Dermis blood vessel endothelial cell (primary cell): ENCODE data around the gene HORMAD2. TPM values are rescaled to one million over a fixed set of nuclear protein-coding genes. Genes with fewer than 3 reads are reported as not detected.
A peak's percentile ranks its signal among the peaks of the same experiment; 100 is the strongest.
"Not testable (repeated sequence)": the region's sequence is repeated elsewhere in the genome, so short reads cannot be mapped to it uniquely, and the experiment has no call there.

ENCODE experiments used
- DNase-seq: peaks from one replicate; pipeline ENCODE4 v3.0.0; 2010
- total RNA-seq: library from RNA; depleted of rRNA; stranded (reverse); fragments of >200 nt; gene quantifications from 2 replicates; pipeline ENCODE4 v1.2.3, GENCODE V29; 2014

The HORMAD2 gene
- total RNA-seq, 1 donor from 2014 or later: not detected

GRCh38 chr22:30195245-30196140 lies 115.2 kb downstream of the HORMAD2 start:
- peak; percentile 33 for DNase-seq

- DNase-seq: peak; percentile 92
These were observed 116.0 kb downstream of the HORMAD2 start for GRCh38 chr22:30196141-30196879.

- DNase-seq: no peak
These were observed 116.6 kb downstream of the HORMAD2 start for GRCh38 chr22:30196880-30197336.

- DNase-seq: no peak
These were observed 117.1 kb downstream of the HORMAD2 start for GRCh38 chr22:30197389-30197788.

GRCh38 chr22:30198152-30198825 lies 118.0 kb downstream of the HORMAD2 start:
- DNase-seq: no peak

- DNase-seq: no peak
These were observed 118.7 kb downstream of the HORMAD2 start for GRCh38 chr22:30198921-30199320.

DNA sequence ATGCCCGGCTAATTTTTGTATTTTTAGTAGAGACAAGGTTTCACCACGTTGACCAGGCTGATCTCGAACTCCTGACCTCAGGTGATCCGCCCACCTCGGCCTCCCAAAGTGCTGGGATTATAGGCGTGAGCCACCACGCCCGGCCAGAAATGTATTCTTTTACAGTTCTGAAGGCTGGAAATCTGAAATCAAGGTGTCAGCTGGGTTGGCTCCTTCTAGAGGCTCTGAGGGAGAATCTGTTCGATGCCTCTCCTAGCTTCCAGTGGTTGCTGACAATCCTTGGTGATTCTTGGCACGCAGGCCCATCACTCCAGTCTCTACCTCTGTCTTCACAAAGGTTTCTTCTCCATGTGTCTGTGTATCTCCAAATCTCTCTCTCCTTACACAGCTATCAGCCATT lies 120.6 kb downstream of the HORMAD2 start:
- not testable (repeated sequence) for DNase-seq

DNA sequence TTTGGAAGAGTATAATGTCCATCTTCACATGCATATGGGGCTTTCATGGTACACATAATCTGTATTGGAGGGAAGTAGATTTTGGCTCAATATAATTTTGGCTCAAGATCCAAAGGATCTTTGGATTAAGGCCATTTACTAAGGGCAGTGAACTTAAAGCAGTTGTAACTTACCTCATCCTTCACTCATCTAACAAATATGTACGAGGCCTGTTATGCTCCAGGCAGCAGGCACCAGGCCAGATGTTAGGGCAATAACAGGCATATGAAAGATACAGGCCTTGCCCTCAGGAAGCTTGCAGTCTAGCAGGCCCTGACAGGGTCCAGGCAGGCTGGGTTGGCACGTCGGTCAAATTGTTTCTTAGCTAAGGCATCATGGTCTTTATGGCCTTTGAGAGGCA lies 121.7 kb downstream of the HORMAD2 start:
- DNase-seq: no peak

GRCh38 chr22:30202531-30203006 lies 122.3 kb downstream of the HORMAD2 start:
- DNase-seq: no peak

DNA sequence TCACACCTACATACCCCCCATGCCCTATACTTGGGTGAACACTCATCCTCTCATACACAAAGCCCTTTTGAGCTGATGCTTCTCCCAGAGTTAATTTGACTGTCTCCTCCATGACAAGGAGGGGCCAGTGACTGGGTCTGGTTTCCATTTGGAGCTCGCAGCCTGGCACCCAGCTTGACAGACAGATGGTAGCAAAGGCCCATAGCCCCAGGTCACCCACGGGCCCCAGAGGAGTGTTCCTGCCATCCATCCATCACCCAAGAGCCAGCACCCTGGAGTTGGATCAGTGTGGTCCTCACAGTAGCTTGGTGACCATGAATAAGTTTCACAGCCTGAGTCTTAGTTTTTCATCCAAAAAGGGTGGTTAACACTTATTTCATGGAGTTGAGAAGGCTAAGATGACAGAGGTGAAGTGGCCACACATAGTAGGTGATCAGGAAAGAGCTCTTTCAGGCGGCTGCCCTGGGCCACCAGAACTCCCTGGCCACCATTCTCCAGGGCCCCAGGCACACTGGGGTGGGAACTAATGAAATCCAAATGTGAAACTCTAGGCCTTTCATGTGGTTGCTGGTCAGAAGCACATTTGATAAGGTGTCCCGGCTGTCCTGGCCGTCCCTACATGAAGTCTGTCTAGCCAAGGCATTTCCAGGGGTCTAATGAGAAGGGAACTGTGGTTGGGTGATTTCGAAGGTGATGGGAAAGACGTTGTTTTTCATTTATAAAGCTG lies 123.9 kb downstream of the HORMAD2 start:
- no peak for DNase-seq

GRCh38 chr22:30204742-30205111 lies 124.5 kb downstream of the HORMAD2 start:
- no peak for DNase-seq

DNA sequence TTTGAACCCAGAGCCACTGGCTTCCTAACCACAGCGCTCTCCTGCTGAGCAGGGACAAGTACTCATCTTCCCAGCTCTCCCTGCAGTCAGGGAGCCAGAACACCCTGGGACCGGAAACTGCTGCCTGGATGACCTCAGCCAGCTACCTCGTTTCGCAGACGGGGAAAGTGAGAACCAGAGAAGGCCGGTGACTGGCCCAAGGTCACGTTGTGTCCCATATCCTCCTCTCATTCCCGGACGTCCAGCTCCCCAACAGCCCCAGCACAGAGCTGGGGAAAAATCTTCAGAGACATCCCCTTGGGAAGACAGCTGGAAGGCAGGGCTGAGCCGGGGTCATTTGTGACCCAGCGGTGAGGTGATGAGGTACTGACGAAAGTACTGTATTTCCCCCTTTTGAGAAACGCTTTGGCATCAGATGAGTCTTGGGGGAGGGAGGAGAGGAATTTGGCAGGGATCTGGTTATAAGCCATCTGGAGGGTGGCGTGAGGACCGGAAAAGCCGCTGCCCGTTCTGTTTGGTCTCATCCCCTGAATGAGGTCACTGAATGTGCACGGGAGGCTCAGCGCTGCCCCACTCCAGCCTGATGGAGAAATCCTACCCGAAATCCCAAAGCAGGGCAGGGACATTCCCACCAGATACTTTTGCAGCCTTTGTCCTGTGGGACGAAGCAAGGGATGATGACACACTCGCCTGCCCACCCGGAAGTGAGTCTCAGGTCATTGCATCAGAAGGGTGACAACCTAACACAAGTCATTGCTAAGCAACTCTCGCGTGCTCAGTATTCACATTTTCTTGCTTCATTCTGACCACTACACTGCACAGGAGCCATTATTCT lies 125.2 kb downstream of the HORMAD2 start:
- peak; percentile 60 for DNase-seq

DNA sequence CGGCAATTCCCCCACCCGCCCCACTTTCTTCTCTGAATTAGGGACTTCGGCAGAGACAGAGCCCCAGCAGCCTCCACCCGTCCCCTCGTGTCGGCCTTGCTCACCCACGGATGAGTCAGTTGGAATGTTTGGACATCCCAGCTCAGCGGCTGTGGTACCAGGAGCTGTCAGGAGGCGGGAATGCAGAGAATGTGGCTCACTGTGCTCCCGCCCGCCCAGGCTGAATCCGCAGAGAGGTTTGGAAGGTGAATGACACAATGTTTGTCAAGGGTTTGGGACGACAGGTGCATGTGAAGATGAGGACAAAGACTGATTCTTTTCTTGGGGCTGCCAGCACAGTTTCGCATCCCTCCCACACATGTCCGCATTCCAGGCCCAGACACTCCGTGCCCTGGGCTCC lies 126.7 kb downstream of the HORMAD2 start:
- DNase-seq: peak; percentile 62

GRCh38 chr22:30208631-30209603 lies 128.7 kb downstream of the HORMAD2 start:
- peak; percentile 81 for DNase-seq

DNA sequence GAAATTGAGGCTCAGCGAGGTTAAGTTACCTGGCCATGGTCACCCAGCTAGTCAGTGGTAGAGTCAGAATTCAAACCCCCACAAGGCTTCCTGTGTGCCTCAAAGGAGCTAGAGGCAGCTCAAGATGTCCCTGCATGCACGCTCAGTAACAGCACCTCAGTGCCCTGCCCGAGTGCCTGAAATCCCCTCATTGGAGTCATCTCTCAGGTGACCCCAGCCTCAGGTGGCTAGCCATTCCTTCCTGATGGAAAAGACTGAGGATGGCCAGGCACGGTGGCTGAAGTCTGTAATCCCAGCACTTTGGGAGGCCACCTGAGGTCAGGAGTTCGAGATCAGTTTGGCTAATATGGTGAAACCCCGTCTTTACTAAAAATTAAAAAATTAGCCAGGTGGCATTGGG lies 129.4 kb downstream of the HORMAD2 start:
- no peak for DNase-seq

DNA sequence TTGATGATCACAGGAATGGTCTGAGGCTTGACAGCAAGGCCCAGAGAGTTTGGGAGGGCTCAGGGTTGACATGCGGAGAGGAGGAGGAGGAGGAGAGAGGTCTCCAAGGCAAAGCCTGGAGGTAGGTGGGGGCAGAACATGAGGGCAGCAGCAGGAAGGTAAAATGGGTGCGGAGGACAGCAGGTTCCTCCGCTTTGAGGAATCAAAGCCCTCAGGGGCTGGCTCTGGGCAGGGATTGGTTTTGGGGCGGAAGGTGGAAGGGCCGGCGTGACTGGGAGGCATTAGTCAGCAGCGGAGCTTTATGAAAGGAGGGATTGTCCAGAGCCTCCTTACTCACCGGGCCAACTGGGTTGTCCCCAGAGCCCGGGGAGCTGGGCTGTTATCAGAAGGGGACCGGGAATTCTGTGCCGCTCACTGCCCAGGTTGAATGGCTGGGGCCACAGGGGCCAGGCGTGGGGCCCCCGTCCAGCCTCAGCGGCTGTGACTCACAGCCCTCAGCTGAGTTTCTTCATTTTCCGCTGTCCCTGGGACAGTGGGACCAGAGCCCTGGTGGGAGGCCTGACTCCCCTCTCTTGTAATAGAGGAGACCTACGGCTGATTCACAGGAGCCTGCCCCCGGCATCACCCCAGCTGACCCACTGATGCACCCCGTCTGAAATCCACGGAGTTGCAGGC lies 130.1 kb downstream of the HORMAD2 start:
- no peak for DNase-seq

GRCh38 chr22:30211124-30211820 lies 131.0 kb downstream of the HORMAD2 start:
- DNase-seq: no peak

DNA sequence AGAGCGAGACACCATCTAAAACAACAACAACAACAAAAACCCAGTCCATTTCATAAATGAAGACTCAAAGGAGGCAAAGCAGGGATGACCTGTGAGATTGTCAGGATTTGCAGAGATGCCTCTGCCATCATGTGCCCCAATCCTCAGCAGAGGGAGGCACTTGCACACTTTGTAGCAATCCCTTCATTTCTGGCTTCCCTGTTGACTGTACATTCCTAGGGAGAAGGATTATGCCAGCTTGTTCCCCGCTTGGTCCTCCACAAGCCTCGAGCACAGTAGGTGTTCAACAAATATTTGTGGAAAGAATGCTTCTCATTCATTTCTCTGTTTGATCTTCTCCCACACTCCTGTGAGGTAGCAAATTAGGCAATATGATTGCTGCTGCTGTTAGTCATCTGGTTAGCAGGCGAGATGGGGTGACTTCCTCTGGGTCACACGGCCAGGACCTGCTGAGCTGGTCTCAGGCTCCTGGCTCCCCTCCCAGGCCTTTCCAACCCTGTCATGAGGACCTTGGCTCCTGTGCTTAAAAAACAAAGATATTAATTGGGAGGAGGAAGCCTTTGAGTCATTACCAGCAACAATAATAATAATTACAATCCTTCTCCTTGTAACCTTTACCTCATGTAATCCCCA lies 132.2 kb downstream of the HORMAD2 start:
- peak; percentile 60 for DNase-seq
